HuH-7.5 (cell line): Measurements from ENCODE around the gene EEF1AKMT4.
A peak's percentile ranks its signal among the peaks of the same experiment; 100 is the strongest.
"Not testable (repeated sequence)": the region's sequence is repeated elsewhere in the genome, so short reads cannot be mapped to it uniquely, and the experiment has no call there.

Source experiments
- DNase-seq: peaks from one replicate; pipeline ENCODE4 v3.0.0; 2011; ENCODE audit warnings: low spot score

Gene EEF1AKMT4

GRCh38 chr3:184259878-184260723 lies 10.6 kb downstream of the EEF1AKMT4 start:
- peak; percentile 60 for DNase-seq

GRCh38 chr3:184260724-184261269 lies 11.3 kb downstream of the EEF1AKMT4 start:
- DNase-seq: no peak

GRCh38 chr3:184261270-184261853 lies 11.9 kb downstream of the EEF1AKMT4 start, which contains the start of gene CAMK2N2:
TSS of gene CAMK2N2 (minus strand) at chr3:184261553. CDS start at chr3:184261285, 268 bp downstream.
- DNase-seq: peak; percentile 95

- DNase-seq: peak; percentile 53
Measured at GRCh38 chr3:184261854-184262763, 12.6 kb downstream of the EEF1AKMT4 start.

GRCh38 chr3:184262764-184263179 lies 13.3 kb downstream of the EEF1AKMT4 start:
- no peak for DNase-seq

GRCh38 chr3:184267249-184267648 lies 17.8 kb downstream of the EEF1AKMT4 start:
- not testable (repeated sequence) for DNase-seq

- no peak for DNase-seq
Measured at GRCh38 chr3:184272269-184272668, 22.8 kb downstream of the EEF1AKMT4 start.

GRCh38 chr3:184275381-184275701 lies 25.9 kb downstream of the EEF1AKMT4 start:
- DNase-seq: no peak

GRCh38 chr3:184275961-184276910 lies 26.8 kb downstream of the EEF1AKMT4 start, which contains the start of gene ECE2:
TSS of gene ECE2 (plus strand) at chr3:184276022. CDS start at chr3:184276154, 132 bp downstream.
- DNase-seq: no peak

GRCh38 chr3:184277366-184277765 lies 27.9 kb downstream of the EEF1AKMT4 start:
- no peak for DNase-seq

- no peak for DNase-seq
Measured at GRCh38 chr3:184282941-184283340, 33.5 kb downstream of the EEF1AKMT4 start.

GRCh38 chr3:184283681-184284080 lies 34.2 kb downstream of the EEF1AKMT4 start:
- DNase-seq: no peak

- DNase-seq: peak; percentile 83
Measured at GRCh38 chr3:184284696-184285095, 35.2 kb downstream of the EEF1AKMT4 start.

GRCh38 chr3:184289426-184289938 lies 40.0 kb downstream of the EEF1AKMT4 start:
- peak; percentile 83 for DNase-seq

- DNase-seq: no peak
Measured at GRCh38 chr3:184290331-184290730, 40.9 kb downstream of the EEF1AKMT4 start.

- no peak for DNase-seq
Measured at GRCh38 chr3:184291044-184291737, 41.7 kb downstream of the EEF1AKMT4 start.

- DNase-seq: no peak
Measured at GRCh38 chr3:184291738-184292445, 42.4 kb downstream of the EEF1AKMT4 start.

- DNase-seq: no peak
Measured at GRCh38 chr3:184295771-184296170, 46.3 kb downstream of the EEF1AKMT4 start.

- no peak for DNase-seq
Measured at GRCh38 chr3:184296616-184297015, 47.1 kb downstream of the EEF1AKMT4 start.
